Measurements from ENCODE around the gene NEB.

The NEB gene

GRCh38 chr2:151490276-151490675 lies 244.0 kb downstream of the NEB start:
- H3K9me2 ChIP-seq (replicated peaks; ENCODE audit: control insufficient read depth, low read length): no peaks in the 10 kb centered on the region
- no peak overlapping the region for H3K4me3 ChIP-seq (ENCODE audit: low read length)
- no peak for TF ChIP-seq EZH2phosphoT487 (IDR thresholded peaks at IDR 0.05; ENCODE audit: borderline replicate concordance, low read length)
- no peak for TF ChIP-seq CTCF (IDR thresholded peaks at IDR 0.05; ENCODE audit: low read depth, low read length, poor library complexity, severe bottlenecking)
- no peak overlapping the region for H3K27ac ChIP-seq (ENCODE audit: low read depth, low read length)
- no peaks in the 10 kb centered on the region for H3F3A ChIP-seq (ENCODE audit: control insufficient read depth, insufficient read depth)
- no peaks in the 10 kb centered on the region for H3K79me2 ChIP-seq (ENCODE audit: control insufficient read depth, low read length)
- no peaks in the 10 kb centered on the region for H3K27me3 ChIP-seq (ENCODE audit: control insufficient read depth, low read length)
- peaks cover 5% of the 10 kb centered on the region for H3K36me3 ChIP-seq (ENCODE audit: control insufficient read depth, low read length)
- H3K4me1 ChIP-seq (ENCODE audit: control insufficient read depth, low read length): peaks cover 11% of the 10 kb centered on the region
- H3K4me2 ChIP-seq (ENCODE audit: low read length): no peak overlapping the region
- H3K9me3 ChIP-seq (ENCODE audit: control insufficient read depth, insufficient read depth, low read length): no peaks in the 10 kb centered on the region
- H4K20me1 ChIP-seq (ENCODE audit: control insufficient read depth, insufficient read depth, low read depth, low read length): 0 out of 2 replicates have a peak, but pooled peaks cover 5% of the 10 kb centered on the region

- Histone ChIP-seq H3K27ac (ENCODE audit: low read depth, low read length) (no peak overlapping the region), H3F3A (ENCODE audit: control insufficient read depth, insufficient read depth) (no peaks in the 10 kb centered on the region), H3K4me2 (ENCODE audit: low read length) (no peak overlapping the region), H3K9me2 (replicated peaks; ENCODE audit: control insufficient read depth, low read length) (no peaks in the 10 kb centered on the region), H3K36me3 (ENCODE audit: control insufficient read depth, low read length) (peaks cover 41% of the 10 kb centered on the region), H3K27me3 (ENCODE audit: control insufficient read depth, low read length) (no peaks in the 10 kb centered on the region), H4K20me1 (ENCODE audit: control insufficient read depth, insufficient read depth, low read depth, low read length) (0 out of 2 replicates have a peak, but pooled peaks cover 5% of the 10 kb centered on the region), H3K9me3 (ENCODE audit: control insufficient read depth, insufficient read depth, low read length) (no peaks in the 10 kb centered on the region), H3K79me2 (ENCODE audit: control insufficient read depth, low read length) (no peaks in the 10 kb centered on the region), H3K4me3 (ENCODE audit: low read length) (no peak overlapping the region), H3K4me1 (ENCODE audit: control insufficient read depth, low read length) (peaks cover 25% of the 10 kb centered on the region)
- TF ChIP-seq CTCF (IDR thresholded peaks at IDR 0.05; ENCODE audit: low read depth, low read length, poor library complexity, severe bottlenecking) (no peak), EZH2phosphoT487 (IDR thresholded peaks at IDR 0.05; ENCODE audit: borderline replicate concordance, low read length) (no peak)
Observed at GRCh38 chr2:151486053-151486452, 248.2 kb downstream of the NEB start.

- Histone ChIP-seq H3K4me2 (ENCODE audit: low read length) (no peak overlapping the region), H3K4me3 (ENCODE audit: low read length) (no peak overlapping the region), H3K9me3 (ENCODE audit: control insufficient read depth, insufficient read depth, low read length) (no peaks in the 10 kb centered on the region), H3K27ac (ENCODE audit: low read depth, low read length) (no peak overlapping the region), H3K36me3 (ENCODE audit: control insufficient read depth, low read length) (peaks cover 59% of the 10 kb centered on the region), H3K79me2 (ENCODE audit: control insufficient read depth, low read length) (no peaks in the 10 kb centered on the region), H3K9me2 (replicated peaks; ENCODE audit: control insufficient read depth, low read length) (no peaks in the 10 kb centered on the region), H3F3A (ENCODE audit: control insufficient read depth, insufficient read depth) (no peaks in the 10 kb centered on the region), H3K27me3 (ENCODE audit: control insufficient read depth, low read length) (no peaks in the 10 kb centered on the region), H3K4me1 (ENCODE audit: control insufficient read depth, low read length) (peaks cover 25% of the 10 kb centered on the region), H4K20me1 (ENCODE audit: control insufficient read depth, insufficient read depth, low read depth, low read length) (0 out of 2 replicates have a peak, but pooled peaks cover 5% of the 10 kb centered on the region)
- TF ChIP-seq EZH2phosphoT487 (IDR thresholded peaks at IDR 0.05; ENCODE audit: borderline replicate concordance, low read length): no peak
- no peak for TF ChIP-seq CTCF (IDR thresholded peaks at IDR 0.05; ENCODE audit: low read depth, low read length, poor library complexity, severe bottlenecking)
Observed at GRCh38 chr2:151484100-151484499, 250.2 kb downstream of the NEB start.
